HepG2 (cell line): ENCODE results near the gene MBD3L3. TPM values are rescaled to one million over a fixed set of nuclear protein-coding genes. Genes with fewer than 3 reads are reported as not detected.
A peak's percentile ranks its signal among the peaks of the same experiment; 100 is the strongest.

Source experiments
- DMAP1 ChIP-seq: IDR thresholded peaks from 2 replicates; pipeline ENCODE4 v1.6.1; 2016
- ELF3 ChIP-seq: IDR thresholded peaks from 2 replicates; pipeline ENCODE4 v1.6.1; 2016; ENCODE audit warnings: missing genetic modification reagents, missing compliant biosample characterization
- KAT2B ChIP-seq: fragments of 150-350 bp; IDR thresholded peaks from 2 replicates; pipeline ENCODE4 v1.6.1; 2014; ENCODE audit warnings: low read depth, low read length, borderline replicate concordance
- MTF2 ChIP-seq: sonication (generic); formaldehyde crosslinking; IDR thresholded peaks from 2 replicates; pipeline ENCODE4 v1.5.0; 2020; ENCODE audit warnings: missing genetic modification reagents, borderline replicate concordance
- NBN ChIP-seq: fragments of 450-650 bp; conservative IDR thresholded peaks from 2 replicates; pipeline ENCODE4 v1.6.1; 2017
- PCBP1 ChIP-seq: fragments of 200-400 bp; formaldehyde crosslinking; IDR thresholded peaks from 2 replicates; pipeline ENCODE4 v1.6.1; 2017; ENCODE audit warnings: mild to moderate bottlenecking, low read depth, low read length, borderline replicate concordance
- RARG ChIP-seq: sonication (generic); formaldehyde crosslinking; IDR thresholded peaks from 2 replicates; pipeline ENCODE4 v1.4.0; 2020; ENCODE audit warnings: low read depth, mild to moderate bottlenecking, missing genetic modification reagents
- RNF2 ChIP-seq: fragments of 450-650 bp; conservative IDR thresholded peaks from 2 replicates; pipeline ENCODE4 v1.6.1; 2016; ENCODE audit warnings: low read depth
- ZEB1 ChIP-seq: IDR thresholded peaks from 2 replicates; pipeline ENCODE4 v1.6.1; 2012; ENCODE audit warnings: mild to moderate bottlenecking, low read depth, inconsistent platforms; ENCODE audit not compliant: insufficient replicate concordance
- ZNF263 ChIP-seq: sonication (generic); formaldehyde crosslinking; IDR thresholded peaks from 2 replicates; pipeline ENCODE4 v1.4.0; 2020; ENCODE audit warnings: missing genetic modification reagents
- ZNF569 ChIP-seq: sonication (generic); formaldehyde crosslinking; IDR thresholded peaks from 2 replicates; pipeline ENCODE4 v1.5.0; 2020; ENCODE audit warnings: mild to moderate bottlenecking, missing genetic modification reagents, moderate library complexity, borderline replicate concordance
- ZNF619 ChIP-seq: sonication (generic); formaldehyde crosslinking; IDR thresholded peaks from 2 replicates; pipeline ENCODE4 v1.4.0; 2020; ENCODE audit warnings: mild to moderate bottlenecking, missing genetic modification reagents
- polyA plus RNA-seq, 8 experiments: library from polyadenylated mRNA; depleted of rRNA in 3 of 8; stranded (reverse) in 7 of 8; unstranded in 1 of 8; fragments of >200 nt; fragmentation: Illumina TruSeq in 4 of 8; extraction: Trizol in 4 of 8; gene quantifications; 2 replicates each; pipeline versions ENCODE4 v1.2.1 to v1.2.3, GENCODE V29; 2011 to 2016; ENCODE audit warnings: low read depth in 4 of 8, missing spikeins in 1 of 8, mixed read lengths in 1 of 8; ENCODE audit not compliant: insufficient read depth in 1 of 8
- total RNA-seq, 5 experiments: library from RNA; depleted of rRNA; stranded (reverse); fragments of >200 nt; fragmentation: Illumina TruSeq; extraction: Trizol; gene quantifications; 2 replicates each; pipeline ENCODE4 v1.2.3, GENCODE V29; 2016; ENCODE audit warnings: low read depth in 1 of 5
- TF ChIP-seq, protein P1 (sequence below): sonication (generic); formaldehyde crosslinking; IDR thresholded peaks from 2 replicates; pipeline ENCODE4 v1.4.0; 2020; ENCODE audit warnings: missing genetic modification reagents, borderline replicate concordance
- TF ChIP-seq, protein P2 (sequence below): sonication (generic); formaldehyde crosslinking; IDR thresholded peaks from 2 replicates; pipeline ENCODE4 v1.5.0; 2020; ENCODE audit warnings: mild to moderate bottlenecking, missing genetic modification reagents
- TF ChIP-seq, protein P3 (sequence below): fragments of 450-650 bp; IDR thresholded peaks from 2 replicates; pipeline ENCODE4 v1.6.1; 2017; ENCODE audit warnings: mild to moderate bottlenecking
- TF ChIP-seq, protein P4 (sequence below): sonication (generic); formaldehyde crosslinking; IDR thresholded peaks from 2 replicates; pipeline ENCODE4 v1.5.0; 2020; ENCODE audit warnings: missing genetic modification reagents
- TF ChIP-seq, protein P5 (sequence below): sonication (generic); formaldehyde crosslinking; IDR thresholded peaks from 2 replicates; pipeline ENCODE4 v1.5.0; 2020; ENCODE audit warnings: missing genetic modification reagents

The MBD3L3 gene
- total and polyA plus RNA-seq, 2 of the 13 experiments (the other 11 are each of a cell fraction or from before 2014, with no cell fraction given): not detected

DNA sequence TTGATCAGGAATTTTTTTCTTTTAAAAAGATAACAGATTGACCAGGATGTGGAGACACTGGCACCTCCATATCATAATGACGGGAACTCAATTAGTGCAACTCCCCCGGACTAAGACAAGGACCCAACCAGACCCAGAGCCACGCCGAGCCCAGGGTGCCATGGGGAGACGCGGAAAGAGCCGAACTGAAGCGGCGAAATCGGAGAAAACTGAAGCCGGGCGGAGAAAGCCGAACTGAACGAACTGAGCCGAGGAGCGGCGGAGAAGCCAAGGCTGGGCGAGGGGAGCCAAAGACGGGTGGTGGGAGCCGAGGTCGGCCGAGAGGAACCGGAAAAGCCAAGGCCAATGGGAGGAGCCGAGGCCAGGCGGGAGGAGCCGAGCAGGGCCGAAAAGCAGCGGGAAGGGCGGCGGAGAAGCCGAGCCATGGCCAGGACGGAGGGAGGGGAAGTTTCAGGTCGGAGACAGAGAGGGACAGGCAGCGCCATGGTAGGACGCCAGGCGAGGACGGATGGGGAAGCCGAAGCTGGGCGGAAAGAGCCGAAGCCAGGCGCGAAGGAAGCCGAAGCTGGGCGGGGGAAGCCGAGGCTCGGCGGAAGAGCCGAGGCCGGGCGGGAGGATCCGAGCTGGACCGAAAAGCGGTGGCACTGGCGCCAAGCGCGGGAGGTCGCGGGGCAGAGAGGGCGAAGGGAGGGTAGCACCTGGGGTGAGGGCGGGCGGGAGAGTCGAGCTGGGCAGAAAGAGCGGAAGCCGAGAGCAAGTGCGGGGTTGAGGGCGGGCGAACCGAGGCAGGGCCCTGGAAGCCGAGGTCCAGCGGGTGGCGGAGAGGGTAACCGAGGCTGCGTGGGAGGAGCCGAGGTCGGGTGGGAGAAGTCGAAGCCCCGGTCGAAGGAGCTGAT lies 40.5 kb upstream of the MBD3L3 start (continued):
- TF ChIP-seq, protein P1, sequence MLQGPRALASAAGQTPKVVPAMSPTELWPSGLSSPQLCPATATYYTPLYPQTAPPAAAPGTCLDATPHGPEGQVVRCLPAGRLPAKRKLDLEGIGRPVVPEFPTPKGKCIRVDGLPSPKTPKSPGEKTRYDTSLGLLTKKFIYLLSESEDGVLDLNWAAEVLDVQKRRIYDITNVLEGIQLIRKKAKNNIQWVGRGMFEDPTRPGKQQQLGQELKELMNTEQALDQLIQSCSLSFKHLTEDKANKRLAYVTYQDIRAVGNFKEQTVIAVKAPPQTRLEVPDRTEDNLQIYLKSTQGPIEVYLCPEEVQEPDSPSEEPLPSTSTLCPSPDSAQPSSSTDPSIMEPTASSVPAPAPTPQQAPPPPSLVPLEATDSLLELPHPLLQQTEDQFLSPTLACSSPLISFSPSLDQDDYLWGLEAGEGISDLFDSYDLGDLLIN (CRISPR knock-in tag): no peak
- TF ChIP-seq ZNF263 (no peak), RNF2 (no peak), MTF2 (no peak), PCBP1 (0 out of 2 replicates have a peak, but pooled peaks have one; percentile 53), ELF3 (CRISPR knock-in tag) (no peak), ZNF569 (CRISPR knock-in tag) (no peak), ZNF619 (CRISPR knock-in tag) (peak; percentile 90; the same call in 1 of the 2 replicates), RARG (CRISPR knock-in tag) (no peak), NBN (no peak), ZEB1 (no peak), DMAP1 (CRISPR knock-in tag) (peak; percentile 40; the same call in 1 of the 2 replicates), KAT2B (no peak)
- TF ChIP-seq, protein P2, sequence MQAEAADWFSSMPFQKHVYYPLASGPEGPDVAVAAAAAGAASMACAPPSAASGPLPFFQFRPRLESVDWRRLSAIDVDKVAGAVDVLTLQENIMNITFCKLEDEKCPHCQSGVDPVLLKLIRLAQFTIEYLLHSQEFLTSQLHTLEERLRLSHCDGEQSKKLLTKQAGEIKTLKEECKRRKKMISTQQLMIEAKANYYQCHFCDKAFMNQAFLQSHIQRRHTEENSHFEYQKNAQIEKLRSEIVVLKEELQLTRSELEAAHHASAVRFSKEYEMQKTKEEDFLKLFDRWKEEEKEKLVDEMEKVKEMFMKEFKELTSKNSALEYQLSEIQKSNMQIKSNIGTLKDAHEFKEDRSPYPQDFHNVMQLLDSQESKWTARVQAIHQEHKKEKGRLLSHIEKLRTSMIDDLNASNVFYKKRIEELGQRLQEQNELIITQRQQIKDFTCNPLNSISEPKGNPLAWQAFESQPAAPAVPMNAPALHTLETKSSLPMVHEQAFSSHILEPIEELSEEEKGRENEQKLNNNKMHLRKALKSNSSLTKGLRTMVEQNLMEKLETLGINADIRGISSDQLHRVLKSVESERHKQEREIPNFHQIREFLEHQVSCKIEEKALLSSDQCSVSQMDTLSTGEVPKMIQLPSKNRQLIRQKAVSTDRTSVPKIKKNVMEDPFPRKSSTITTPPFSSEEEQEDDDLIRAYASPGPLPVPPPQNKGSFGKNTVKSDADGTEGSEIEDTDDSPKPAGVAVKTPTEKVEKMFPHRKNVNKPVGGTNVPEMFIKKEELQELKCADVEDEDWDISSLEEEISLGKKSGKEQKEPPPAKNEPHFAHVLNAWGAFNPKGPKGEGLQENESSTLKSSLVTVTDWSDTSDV (CRISPR knock-in tag): no peak
- TF ChIP-seq, protein P3, sequence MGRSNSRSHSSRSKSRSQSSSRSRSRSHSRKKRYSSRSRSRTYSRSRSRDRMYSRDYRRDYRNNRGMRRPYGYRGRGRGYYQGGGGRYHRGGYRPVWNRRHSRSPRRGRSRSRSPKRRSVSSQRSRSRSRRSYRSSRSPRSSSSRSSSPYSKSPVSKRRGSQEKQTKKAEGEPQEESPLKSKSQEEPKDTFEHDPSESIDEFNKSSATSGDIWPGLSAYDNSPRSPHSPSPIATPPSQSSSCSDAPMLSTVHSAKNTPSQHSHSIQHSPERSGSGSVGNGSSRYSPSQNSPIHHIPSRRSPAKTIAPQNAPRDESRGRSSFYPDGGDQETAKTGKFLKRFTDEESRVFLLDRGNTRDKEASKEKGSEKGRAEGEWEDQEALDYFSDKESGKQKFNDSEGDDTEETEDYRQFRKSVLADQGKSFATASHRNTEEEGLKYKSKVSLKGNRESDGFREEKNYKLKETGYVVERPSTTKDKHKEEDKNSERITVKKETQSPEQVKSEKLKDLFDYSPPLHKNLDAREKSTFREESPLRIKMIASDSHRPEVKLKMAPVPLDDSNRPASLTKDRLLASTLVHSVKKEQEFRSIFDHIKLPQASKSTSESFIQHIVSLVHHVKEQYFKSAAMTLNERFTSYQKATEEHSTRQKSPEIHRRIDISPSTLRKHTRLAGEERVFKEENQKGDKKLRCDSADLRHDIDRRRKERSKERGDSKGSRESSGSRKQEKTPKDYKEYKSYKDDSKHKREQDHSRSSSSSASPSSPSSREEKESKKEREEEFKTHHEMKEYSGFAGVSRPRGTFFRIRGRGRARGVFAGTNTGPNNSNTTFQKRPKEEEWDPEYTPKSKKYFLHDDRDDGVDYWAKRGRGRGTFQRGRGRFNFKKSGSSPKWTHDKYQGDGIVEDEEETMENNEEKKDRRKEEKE: no peak
- TF ChIP-seq, protein P4, sequence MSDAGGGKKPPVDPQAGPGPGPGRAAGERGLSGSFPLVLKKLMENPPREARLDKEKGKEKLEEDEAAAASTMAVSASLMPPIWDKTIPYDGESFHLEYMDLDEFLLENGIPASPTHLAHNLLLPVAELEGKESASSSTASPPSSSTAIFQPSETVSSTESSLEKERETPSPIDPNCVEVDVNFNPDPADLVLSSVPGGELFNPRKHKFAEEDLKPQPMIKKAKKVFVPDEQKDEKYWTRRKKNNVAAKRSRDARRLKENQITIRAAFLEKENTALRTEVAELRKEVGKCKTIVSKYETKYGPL (CRISPR knock-in tag): no peak
- TF ChIP-seq, protein P5, sequence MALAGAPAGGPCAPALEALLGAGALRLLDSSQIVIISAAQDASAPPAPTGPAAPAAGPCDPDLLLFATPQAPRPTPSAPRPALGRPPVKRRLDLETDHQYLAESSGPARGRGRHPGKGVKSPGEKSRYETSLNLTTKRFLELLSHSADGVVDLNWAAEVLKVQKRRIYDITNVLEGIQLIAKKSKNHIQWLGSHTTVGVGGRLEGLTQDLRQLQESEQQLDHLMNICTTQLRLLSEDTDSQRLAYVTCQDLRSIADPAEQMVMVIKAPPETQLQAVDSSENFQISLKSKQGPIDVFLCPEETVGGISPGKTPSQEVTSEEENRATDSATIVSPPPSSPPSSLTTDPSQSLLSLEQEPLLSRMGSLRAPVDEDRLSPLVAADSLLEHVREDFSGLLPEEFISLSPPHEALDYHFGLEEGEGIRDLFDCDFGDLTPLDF (CRISPR knock-in tag): peak; percentile 70
